NT2/D1 (cell line): Measurements from ENCODE around the gene DNAJB6.

Experiments used
- SUZ12 ChIP-seq: IDR thresholded peaks from 2 replicates; pipeline ENCODE4 v1.6.1; 2011; ENCODE audit not compliant: insufficient read length, insufficient read depth; ENCODE audit errors: extremely low read depth
- YY1 ChIP-seq: IDR thresholded peaks from 2 replicates; pipeline ENCODE4 v1.6.1; 2011; ENCODE audit not compliant: insufficient read length, insufficient read depth
- ZNF274 ChIP-seq: IDR thresholded peaks from 2 replicates; pipeline ENCODE4 v1.6.1; 2011; ENCODE audit warnings: mild to moderate bottlenecking, low read depth, low read length

DNA sequence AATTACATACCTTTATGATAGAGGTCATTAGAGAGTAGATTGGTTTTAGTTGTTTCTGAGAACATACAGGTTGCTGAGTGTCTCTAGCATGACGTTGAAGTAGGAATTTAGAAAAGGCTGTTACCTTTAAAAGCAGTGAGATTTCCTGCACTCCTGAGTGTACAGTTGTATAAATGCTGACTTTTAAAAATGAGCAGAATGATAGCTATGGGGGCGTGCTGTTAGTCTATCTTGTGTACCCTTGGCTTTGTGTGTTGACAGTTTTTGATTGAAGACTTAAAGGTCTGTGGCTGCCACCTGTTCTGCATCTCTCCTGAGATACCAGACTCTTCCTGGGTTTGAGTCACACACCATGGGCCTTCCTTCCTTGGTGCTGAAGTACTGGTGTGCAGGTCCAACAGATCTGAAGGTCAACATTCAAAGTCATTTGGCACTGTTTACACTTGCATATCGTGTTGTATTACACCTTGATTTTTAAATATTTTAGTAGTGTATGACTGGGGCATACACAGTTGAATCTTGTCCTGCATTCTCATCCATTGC, 23.8 kb downstream of the DNAJB6 start:
- no peak for TF ChIP-seq SUZ12
- TF ChIP-seq ZNF274, result no peak
- TF ChIP-seq YY1, result no peak
